IMR-90 (cell line): ENCODE results near the gene GYS1. TPM values are rescaled to one million over a fixed set of nuclear protein-coding genes. Genes with fewer than 3 reads are reported as not detected.
"Not testable (repeated sequence)": the region's sequence is repeated elsewhere in the genome, so short reads cannot be mapped to it uniquely, and the experiment has no call there.

Experiments
- ATAC-seq: fragments of 200-7000 bp; cut with Tn5 transposase; 2 replicates; pipeline ENCODE4 v1.9.1; 2020; ENCODE audit warnings: low read depth, mild to moderate bottlenecking, moderate library complexity
- BruUV-seq: library from RNA; stranded (reverse); fragments of 400-500 nt; replicated peaks from 2 replicates; lab custom pipeline; 2021; lab: Mats Ljungman, UMichigan
- CTCF ChIA-PET: fragments of 300-600 bp; formaldehyde crosslinking; extraction: SDS; loops from one replicate; lab custom pipeline; 2021; ENCODE audit warnings: antibody characterized with exemption; lab: Yijun Ruan, JAX
- POLR2A ChIA-PET: fragments of 300-600 bp; sonication (Branson Sonifier 250); formaldehyde crosslinking; loops from one replicate; lab custom pipeline; 2022; ENCODE audit warnings: antibody characterized with exemption; ENCODE audit not compliant: unreplicated experiment; lab: Charles Lee
- DNase-seq: peaks from one replicate; pipeline ENCODE4 v3.0.0; 2013
- H2AFZ ChIP-seq: replicated peaks from 2 replicates; pipeline ENCODE3; 2013; ENCODE audit warnings: low read length, mild to moderate bottlenecking; ENCODE audit not compliant: poor library complexity
- H2AK5ac ChIP-seq: 2 replicates; pipeline ENCODE4 v1.6.1; 2013; ENCODE audit warnings: low read depth, low read length, inconsistent platforms
- H2AK9ac ChIP-seq: replicated peaks from 2 replicates; pipeline ENCODE3; 2013; ENCODE audit warnings: mild to moderate bottlenecking, low read depth, low read length, moderate library complexity; ENCODE audit not compliant: poor library complexity
- H2BK120ac ChIP-seq: 2 replicates; pipeline ENCODE4 v1.6.1; 2013; ENCODE audit warnings: low read depth, low read length, inconsistent platforms
- H2BK15ac ChIP-seq: 3 replicates; pipeline ENCODE4 v1.6.1; 2013; ENCODE audit warnings: low read depth, low read length, inconsistent platforms
- H2BK20ac ChIP-seq: 2 replicates; pipeline ENCODE4 v1.6.1; 2013; ENCODE audit warnings: low read depth, mild to moderate bottlenecking, inconsistent platforms, low read length, moderate library complexity
- H2BK5ac ChIP-seq: 2 replicates; pipeline ENCODE4 v1.6.1; 2013; ENCODE audit warnings: mild to moderate bottlenecking, low read depth, low read length, inconsistent platforms; ENCODE audit not compliant: poor library complexity, severe bottlenecking
- H3K14ac ChIP-seq: replicated peaks from 2 replicates; pipeline ENCODE4 v1.6.1; 2013; ENCODE audit warnings: low read depth, low read length, inconsistent platforms
- H3K18ac ChIP-seq: 2 replicates; pipeline ENCODE4 v1.6.1; 2013; ENCODE audit warnings: low read depth, low read length, control low read depth
- H3K23ac ChIP-seq: 2 replicates; pipeline ENCODE4 v1.6.1; 2013; ENCODE audit warnings: low read depth, low read length, inconsistent platforms
- H3K27ac ChIP-seq: 2 replicates; pipeline ENCODE4 v1.5.1; 2013; ENCODE audit warnings: mild to moderate bottlenecking, control low read depth, low read length; ENCODE audit not compliant: insufficient read depth
- H3K27me3 ChIP-seq: 2 replicates; pipeline ENCODE4 v1.6.1; 2013; ENCODE audit warnings: low read length; ENCODE audit not compliant: control insufficient read depth, insufficient read depth
- H3K36me3 ChIP-seq: 2 replicates; pipeline ENCODE4 v1.6.1; 2013; ENCODE audit warnings: low read length, mixed read lengths; ENCODE audit not compliant: control insufficient read depth, insufficient read depth
- H3K4ac ChIP-seq: 2 replicates; pipeline ENCODE4 v1.6.1; 2013; ENCODE audit warnings: low read depth, low read length, inconsistent platforms
- H3K4me1 ChIP-seq: 2 replicates; pipeline ENCODE4 v1.6.1; 2013; ENCODE audit warnings: low read length, mixed read lengths; ENCODE audit not compliant: control insufficient read depth, insufficient read depth
- H3K4me2 ChIP-seq: 2 replicates; pipeline ENCODE4 v1.6.1; 2013; ENCODE audit warnings: low read depth, mild to moderate bottlenecking, control low read depth, low read length, moderate library complexity
- H3K4me3 ChIP-seq: 2 replicates; pipeline ENCODE4 v1.5.1; 2013; ENCODE audit warnings: low read depth, mild to moderate bottlenecking, control low read depth, low read length, moderate library complexity; ENCODE audit not compliant: insufficient read depth
- H3K56ac ChIP-seq: 2 replicates; pipeline ENCODE4 v1.6.1; 2013; ENCODE audit warnings: low read length, inconsistent platforms; ENCODE audit not compliant: insufficient read depth; ENCODE audit errors: extremely low read depth
- H3K79me1 ChIP-seq, 2 experiments: 2 replicates each; pipeline ENCODE4 v1.6.1; 2013; ENCODE audit warnings: low read length in 2 of 2, inconsistent platforms in 1 of 2, low read depth in 1 of 2
- H3K9ac ChIP-seq: 2 replicates; pipeline ENCODE4 v1.6.1; 2013; ENCODE audit warnings: low read depth, low read length, control low read depth
- H3K9me1 ChIP-seq: 2 replicates; pipeline ENCODE4 v1.6.1; 2013; ENCODE audit warnings: low read length, inconsistent platforms; ENCODE audit not compliant: insufficient read depth
- H3K9me3 ChIP-seq: 2 replicates; pipeline ENCODE4 v1.6.1; 2013; ENCODE audit warnings: low read length; ENCODE audit not compliant: control insufficient read depth, insufficient read depth
- H4K20me1 ChIP-seq: 2 replicates; pipeline ENCODE4 v1.6.1; 2013; ENCODE audit warnings: low read length, inconsistent platforms; ENCODE audit not compliant: insufficient read depth
- H4K5ac ChIP-seq: 2 replicates; pipeline ENCODE4 v1.6.1; 2013; ENCODE audit warnings: mild to moderate bottlenecking, low read depth, low read length, control low read depth
- H4K8ac ChIP-seq, 2 experiments: 2 replicates each; pipeline ENCODE4 v1.6.1; 2013; ENCODE audit warnings: low read depth in 2 of 2, low read length in 2 of 2, control low read depth in 1 of 2, inconsistent platforms in 1 of 2
- H4K91ac ChIP-seq: 2 replicates; pipeline ENCODE4 v1.6.1; 2013; ENCODE audit warnings: low read depth, low read length, inconsistent platforms; ENCODE audit not compliant: insufficient read depth
- WGBS, 2 experiments: methylation state at CpG; one replicate each; pipeline versions ENCODE4 v1.1.5 to v1.1.7; 2013; ENCODE audit warnings: missing lambda C conversion rate in 2 of 2; ENCODE audit not compliant: insufficient read length in 1 of 2; ENCODE audit errors: extremely low coverage in 2 of 2; 5-methylcytosine and 5-hydroxymethylcytosine counted together
- dilution Hi-C: fragments of 300-500 bp; cut with HindIII; formaldehyde crosslinking; loops from one replicate; pipeline ENCODE4 v1.14.3; 2018; ENCODE audit warnings: low sequenced_read_pairs; ENCODE audit not compliant: unreplicated experiment
- in situ Hi-C: fragments of 300-500 bp; cut with MboI; formaldehyde crosslinking; loops from 3 replicates; pipeline ENCODE4 v1.14.3; 2019; ENCODE audit warnings: low sequenced_read_pairs, inconsistent platforms, mixed read lengths
- intact Hi-C: fragments of 100-400 bp; cut with micrococcal nuclease; formaldehyde crosslinking; loops from 2 replicates; pipeline ENCODE4 v1.10.0; 2022
- polyA plus RNA-seq, 3 experiments: library from polyadenylated mRNA; depleted of rRNA; stranded (reverse); fragments of >200 nt; gene quantifications; 2 replicates each; pipeline ENCODE4 v1.2.3, GENCODE V29; 2012; ENCODE audit warnings: low replicate concordance in 1 of 3
- total RNA-seq: library from RNA; depleted of rRNA; stranded (reverse); fragments of >200 nt; gene quantifications from 2 replicates; pipeline ENCODE4 v1.2.3, GENCODE V29; 2012

The GYS1 gene
- total and polyA plus RNA-seq, 2 of the 4 experiments (the other 2 are of a cell fraction), result 38.7 to 72.2 TPM

- ATAC-seq, result peak; percentile 79
- CTCF ChIA-PET, H3K56ac ChIP-seq, H2AK5ac ChIP-seq, H4K8ac ChIP-seq, BruUV-seq, H4K5ac ChIP-seq, H3K18ac ChIP-seq, H3K4me1 ChIP-seq, H2AFZ ChIP-seq, H3K9me3 ChIP-seq, H3K4me2 ChIP-seq, in situ Hi-C loops, intact Hi-C loops, H2BK20ac ChIP-seq, H2BK15ac ChIP-seq, H3K27ac ChIP-seq, H4K20me1 ChIP-seq, dilution Hi-C loops, H3K4me3 ChIP-seq, H4K91ac ChIP-seq, H3K9me1 ChIP-seq, H3K79me1 ChIP-seq, H3K36me3 ChIP-seq, H3K23ac ChIP-seq, H2BK5ac ChIP-seq, H3K14ac ChIP-seq, H3K27me3 ChIP-seq, POLR2A ChIA-PET, H2AK9ac ChIP-seq, H3K9ac ChIP-seq: not testable (repeated sequence)
- peak overlapping the region; percentile 72; the same call in 1 of the 2 replicates for H3K4ac ChIP-seq
- WGBS, 2 experiments, result no CpG with 5 or more reads among the region's 23 CpGs
- DNase-seq, result peak; percentile 14
- H2BK120ac ChIP-seq, result 0 out of 2 replicates have a peak overlapping the region, but pooled peaks have one; percentile 64
Observed at GRCh38 chr19:49025599-49025998, 32.5 kb upstream of the GYS1 start.

DNA sequence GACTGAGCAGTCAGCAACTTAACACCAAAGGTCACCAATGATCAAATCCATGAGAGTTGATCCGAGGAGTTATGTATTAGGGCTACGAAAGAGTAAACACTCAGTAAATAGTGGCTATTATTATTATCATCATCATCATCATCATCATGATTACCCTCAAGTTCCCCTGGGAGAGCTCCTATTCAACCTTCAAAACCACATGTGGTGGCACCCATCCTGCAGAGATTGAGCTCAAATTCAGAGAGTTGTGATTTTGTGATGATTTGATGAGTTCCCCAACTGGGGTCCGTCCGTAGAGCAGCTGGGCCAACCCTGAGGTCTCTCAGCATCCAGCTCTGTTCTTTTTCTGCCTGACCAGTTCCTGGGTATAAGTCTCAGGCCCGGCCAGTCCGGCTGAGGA is 32.0 kb upstream of the GYS1 start:
- intact Hi-C loops, H3K9me3 ChIP-seq, H3K36me3 ChIP-seq, H3K18ac ChIP-seq, H2AK5ac ChIP-seq, H3K9me1 ChIP-seq, H3K79me1 ChIP-seq, DNase-seq, H2AK9ac ChIP-seq, H2BK15ac ChIP-seq, H4K5ac ChIP-seq, H3K27ac ChIP-seq, in situ Hi-C loops, H4K8ac ChIP-seq, H2BK120ac ChIP-seq, H3K9ac ChIP-seq, H3K23ac ChIP-seq, BruUV-seq, H3K27me3 ChIP-seq, H3K4me3 ChIP-seq, H3K4ac ChIP-seq, H4K20me1 ChIP-seq, H2AFZ ChIP-seq, H2BK20ac ChIP-seq, CTCF ChIA-PET, H3K56ac ChIP-seq, H4K91ac ChIP-seq, H2BK5ac ChIP-seq, dilution Hi-C loops, ATAC-seq, H3K4me1 ChIP-seq, H3K14ac ChIP-seq, POLR2A ChIA-PET, H3K4me2 ChIP-seq: not testable (repeated sequence)
- no CpG with 5 or more reads among the region's 6 CpGs for WGBS, 2 experiments
